ENCODE results near the gene PXMP2.
"Not testable (repeated sequence)": the region's sequence is repeated elsewhere in the genome, so short reads cannot be mapped to it uniquely, and the experiment has no call there.

The PXMP2 gene

DNA sequence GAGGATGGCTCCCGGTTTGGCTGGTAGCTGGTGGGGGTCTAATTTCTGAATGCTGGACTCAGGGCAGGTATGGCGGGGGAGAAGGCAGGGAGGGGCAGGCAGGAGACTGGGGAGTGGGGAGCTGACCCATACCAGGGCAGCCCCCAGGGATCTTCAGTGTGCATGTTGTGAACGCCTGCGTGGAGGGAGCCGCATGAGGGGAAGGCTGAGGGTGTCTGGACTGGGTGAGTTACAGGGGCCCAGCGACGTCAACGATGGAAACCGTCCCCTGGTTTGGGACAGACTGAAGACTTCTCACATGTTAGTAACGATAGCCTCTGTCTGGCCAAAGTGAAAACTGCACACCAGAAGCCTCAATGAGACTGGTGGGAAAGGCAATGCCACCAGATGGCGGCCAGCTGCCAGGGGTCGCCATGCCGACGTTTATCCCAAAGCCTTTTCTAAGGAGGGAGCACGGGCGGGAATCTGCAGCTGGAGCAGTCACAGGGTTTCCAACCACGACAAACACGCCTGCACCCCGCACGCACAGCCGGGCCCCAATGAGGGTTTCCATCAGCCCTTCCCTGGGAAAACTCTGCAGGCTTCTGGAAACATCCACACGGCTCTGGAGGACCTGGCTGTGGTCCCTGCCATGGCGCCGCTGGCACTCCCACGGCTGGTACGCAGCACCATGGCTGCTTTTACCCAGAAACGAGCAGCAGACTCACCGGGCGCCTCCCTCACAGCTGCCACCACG, 37.3 kb downstream of the PXMP2 start:
- no peak for DNase-seq

DNA sequence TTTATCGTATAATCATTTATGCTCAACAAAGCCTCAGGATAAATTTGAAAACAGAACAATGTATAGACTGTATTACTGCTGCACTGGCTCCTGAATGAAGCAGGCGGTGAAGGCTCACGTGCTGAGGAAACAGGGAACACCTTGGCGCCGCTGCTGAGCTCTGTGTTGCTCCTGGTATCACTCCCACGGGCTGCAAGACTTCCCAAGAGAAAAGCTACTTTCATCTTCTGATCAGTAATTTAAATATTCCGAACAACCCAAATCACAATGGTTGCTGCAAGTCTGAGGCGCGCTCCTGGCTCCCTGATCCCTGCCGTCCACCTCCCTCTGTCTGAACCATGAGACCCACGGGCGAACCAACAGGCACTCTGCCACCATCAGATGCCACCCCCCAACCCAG, 39.0 kb downstream of the PXMP2 start:
- DNase-seq = no peak

DNA sequence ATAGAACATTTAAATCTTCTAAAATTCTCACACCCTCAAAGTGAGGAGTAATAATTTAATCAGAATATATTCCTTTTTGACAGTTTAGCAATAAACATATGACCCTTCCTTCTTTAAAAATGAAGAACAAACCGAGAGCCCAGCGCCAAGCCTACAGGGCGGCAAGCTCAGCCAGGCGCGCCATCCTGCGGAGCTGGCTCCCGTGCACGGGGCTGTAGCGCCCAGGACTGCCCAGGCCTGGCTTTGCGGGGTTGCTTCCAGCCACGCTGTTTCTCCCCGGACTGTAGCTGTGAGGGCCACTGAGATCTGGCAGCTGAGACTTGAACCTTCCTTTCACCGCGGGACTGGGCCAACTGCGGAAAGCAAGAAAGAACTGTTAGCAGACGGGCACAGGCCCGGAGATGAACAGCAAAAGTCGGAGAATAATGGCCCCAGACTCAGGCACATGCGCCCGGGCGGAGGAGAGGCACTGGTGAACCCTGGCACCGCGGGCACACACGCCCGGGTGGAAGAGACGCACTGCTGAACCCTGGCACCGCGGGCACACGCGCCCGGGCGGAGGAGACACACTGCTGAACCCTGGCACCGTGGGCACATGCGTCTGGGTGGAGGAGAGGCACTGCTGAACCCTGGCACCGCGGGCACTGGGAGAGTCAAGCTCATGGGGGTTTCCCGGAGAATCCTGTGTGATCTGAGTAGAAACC, 39.9 kb downstream of the PXMP2 start:
- DNase-seq = no peak

DNA sequence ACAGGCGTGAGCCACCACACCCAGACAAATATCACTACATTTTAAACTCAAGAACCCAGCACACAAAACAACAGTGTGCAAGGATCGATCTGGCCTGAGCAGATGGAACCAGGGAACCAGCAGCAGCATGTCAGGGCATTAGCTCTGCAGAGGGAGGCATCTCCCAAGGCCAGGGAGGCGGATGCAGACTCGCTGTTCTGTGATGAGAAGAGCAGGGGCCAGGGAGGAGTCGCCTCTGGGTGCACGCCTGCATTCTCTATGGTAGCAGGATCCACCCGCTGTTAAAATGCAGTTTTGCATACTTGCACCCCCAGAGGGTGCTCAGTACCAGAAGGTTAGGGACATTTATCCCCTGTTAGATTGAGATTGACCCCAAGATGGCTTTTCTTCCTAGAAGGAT, 41.1 kb downstream of the PXMP2 start:
- DNase-seq = no peak

DNA sequence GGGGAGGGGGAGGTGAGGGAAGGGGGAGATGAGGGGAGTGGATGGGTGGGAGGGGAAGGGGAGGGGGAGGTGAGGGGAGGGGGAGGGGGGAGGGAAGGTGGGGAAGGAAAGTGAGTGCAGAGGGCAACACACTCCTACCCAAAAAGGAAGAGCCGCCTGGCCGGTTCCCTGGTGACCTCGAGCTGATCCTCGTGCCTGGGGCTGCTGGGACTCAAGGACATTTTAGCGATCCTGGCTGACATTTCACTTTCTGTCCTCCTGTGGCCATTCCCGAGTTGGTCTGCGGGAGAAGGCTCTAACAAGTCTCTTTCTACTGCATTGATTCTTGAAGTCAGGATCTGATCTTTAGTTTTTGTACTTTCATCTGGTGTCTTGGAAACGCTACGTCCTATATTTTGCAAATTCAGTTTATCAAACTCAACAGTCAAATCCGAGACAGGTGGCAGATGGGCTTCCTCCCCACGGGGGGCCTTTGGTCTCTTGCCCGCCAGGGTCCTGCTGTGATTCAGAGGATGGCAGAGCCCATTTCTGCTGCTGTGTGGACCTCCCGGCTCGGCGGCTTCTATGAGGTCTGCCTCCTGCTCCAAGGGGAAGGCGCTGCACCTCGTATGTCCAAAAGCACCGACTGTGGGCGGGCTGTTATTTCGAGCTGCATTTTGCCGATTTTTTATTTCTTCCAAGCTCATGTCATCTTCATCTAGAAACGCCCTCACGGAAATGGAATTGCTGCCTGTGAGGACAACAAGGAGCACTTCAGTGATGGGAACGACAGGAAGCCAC, 42.3 kb downstream of the PXMP2 start:
- no peak for DNase-seq

DNA sequence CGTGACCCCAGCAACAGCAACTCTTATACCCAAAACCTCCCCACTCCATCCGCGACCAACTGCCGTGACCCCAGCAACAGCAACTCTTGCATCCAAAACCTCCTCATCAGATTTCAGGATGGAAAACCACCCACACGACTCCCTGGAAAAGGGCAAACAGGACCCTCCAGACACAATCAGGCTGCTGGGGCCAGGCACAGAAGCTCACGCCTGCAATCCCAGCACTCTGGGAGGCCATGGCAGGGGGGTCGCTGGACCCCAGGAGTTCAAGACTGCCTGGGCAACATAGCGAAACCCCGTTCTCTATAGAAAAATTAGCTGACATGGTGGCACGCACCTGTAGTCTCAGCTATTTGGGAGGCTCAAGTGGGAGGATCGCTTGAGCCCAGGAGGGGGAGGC, 43.0 kb downstream of the PXMP2 start:
- no peak for DNase-seq

DNA sequence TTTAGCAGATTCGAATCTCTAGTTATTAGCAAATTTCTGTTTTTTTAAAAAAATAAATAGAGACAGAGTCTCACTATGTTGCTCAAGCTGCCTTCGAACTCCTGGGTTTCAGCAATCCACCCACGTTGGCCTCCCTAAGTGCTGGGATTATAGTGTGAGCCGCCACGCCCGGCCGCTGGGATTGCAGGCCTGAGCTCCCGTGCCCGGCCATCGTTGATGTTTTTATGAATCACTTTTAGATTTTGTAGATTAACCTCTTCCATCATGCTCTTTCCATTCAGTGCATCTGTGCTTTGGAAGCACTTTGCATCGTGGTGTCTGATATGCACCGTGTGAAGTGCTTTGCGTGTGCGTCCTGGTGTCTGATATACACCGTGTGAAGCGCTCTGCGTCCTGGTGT, 44.2 kb downstream of the PXMP2 start:
- DNase-seq = no peak

DNA sequence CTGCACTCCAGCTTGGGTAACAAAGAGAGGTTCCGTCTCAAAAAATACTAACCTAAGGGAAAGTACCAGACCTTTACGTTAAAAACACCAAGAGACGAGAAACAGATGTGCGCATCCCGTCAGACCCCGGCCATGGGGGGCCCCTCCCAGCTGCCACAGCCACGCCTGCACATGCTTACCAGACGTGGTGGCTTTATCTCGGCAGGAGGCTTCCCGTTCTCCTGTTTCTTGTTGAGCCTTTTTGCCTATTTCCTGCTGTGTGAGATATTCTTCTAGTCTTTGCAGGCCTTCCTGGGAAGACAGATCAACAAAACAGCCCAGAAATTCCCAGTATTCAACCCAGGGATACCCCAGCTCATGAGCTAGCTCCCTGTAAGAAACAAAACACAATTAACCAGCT, 46.8 kb downstream of the PXMP2 start:
- DNase-seq = no peak

DNA sequence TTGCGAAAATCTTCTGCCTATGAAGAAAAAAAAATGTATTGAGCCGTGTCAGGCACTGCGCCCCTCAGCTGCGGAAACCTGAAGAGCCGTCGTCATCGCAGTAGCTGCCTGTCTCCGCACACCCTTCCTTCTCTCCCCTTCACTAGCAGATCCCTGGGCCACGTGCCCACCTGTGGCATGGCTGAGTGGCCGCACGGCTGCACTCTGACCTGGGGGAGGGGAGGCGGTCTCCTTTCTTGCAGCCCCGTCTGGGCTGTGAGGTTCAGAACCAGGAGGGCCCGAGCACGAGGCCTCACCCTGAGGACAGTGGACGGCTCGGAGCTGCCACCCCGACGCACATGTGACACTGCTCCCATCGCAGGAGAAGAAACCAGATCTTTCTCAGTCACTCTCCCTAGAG, 48.1 kb downstream of the PXMP2 start:
- DNase-seq = no peak

DNA sequence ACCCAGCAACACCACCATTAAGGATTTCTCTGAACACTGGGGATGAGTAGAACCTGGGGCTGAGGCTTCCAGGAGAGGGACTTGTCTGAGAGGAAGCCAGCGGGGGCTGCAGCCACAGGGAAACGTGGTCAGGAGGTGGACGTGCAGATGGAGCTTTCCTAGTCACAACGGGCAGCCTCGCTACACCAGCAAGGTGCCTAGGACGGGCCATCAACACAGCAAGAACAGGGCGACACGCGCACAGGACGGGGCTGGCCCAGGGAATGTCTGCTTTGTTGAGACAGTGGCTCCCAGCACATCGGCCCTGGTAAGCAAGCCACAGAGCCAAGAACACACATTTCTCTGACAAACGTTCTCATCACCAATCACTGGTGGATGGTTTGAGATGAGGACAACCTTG, 49.0 kb downstream of the PXMP2 start:
- no peak for DNase-seq

DNA sequence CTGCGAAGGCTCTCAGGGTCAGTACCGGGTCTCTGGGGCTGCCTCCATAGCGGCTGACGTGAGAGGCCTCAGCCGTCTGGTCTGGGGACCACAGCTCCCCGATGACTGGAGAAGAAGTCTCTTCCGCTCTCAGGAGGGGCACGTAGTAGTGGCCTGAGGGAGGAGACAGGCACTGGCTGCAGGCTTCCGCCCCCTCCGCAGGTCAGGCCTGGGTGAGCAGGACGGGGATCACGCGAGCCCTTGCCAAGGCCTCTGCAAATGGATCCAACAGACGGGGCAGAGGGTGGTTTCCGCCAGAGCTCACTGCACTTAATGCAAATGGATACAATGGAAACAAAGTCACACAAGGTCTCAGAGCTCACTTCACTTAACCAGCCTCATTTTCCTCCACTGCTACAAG, 49.5 kb downstream of the PXMP2 start:
- DNase-seq = no peak

DNA sequence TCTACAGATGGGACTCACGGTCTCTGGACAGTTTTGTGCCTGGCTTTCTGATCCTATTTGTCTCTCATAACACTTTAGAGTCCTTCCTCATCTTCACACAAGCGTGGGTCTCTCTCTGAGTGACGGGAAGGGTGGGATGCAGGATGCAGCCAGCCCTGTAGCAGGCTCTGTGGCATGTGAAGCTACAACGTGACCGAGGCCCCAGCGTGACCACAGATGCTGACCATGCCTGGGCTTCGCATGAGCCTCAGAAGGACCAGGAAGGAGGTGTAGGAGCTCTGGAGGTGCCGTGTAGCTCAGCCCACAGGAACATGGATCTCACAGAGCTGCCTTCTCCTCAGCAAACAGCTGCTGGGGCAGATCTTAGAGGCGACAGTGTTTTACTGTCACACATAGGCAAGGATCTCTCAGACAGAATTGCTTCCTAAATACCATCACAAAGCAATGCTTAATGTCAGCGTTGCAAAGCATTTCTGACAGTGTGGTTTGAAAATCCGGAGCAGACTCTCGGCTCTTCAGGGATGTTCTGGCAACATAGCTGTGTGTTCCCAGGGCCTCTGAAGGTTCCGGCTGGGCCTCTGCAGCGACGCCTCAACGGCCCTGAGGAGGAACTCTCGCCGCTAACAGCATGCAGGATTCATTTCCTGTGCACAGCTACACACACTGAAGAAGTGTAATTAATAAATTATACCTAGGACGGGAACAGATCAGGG, 52.4 kb downstream of the PXMP2 start:
- DNase-seq = no peak

DNA sequence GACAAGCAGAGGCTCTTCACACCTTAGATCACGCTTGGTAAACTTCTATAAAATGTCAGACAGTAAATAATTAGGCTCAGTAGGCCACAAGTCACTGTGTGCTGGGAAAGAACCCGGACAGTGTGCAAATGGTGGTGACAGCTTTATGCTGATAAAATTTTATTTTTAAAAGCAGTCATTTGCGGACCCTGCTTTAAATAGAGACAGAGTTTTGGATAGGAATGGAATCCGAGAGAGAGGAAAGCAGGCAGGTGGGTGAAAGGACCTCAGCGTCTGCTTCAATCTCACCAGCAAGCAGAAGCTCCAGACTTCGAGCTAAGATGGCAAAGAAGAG, 52.9 kb downstream of the PXMP2 start:
- no peak for DNase-seq

DNA sequence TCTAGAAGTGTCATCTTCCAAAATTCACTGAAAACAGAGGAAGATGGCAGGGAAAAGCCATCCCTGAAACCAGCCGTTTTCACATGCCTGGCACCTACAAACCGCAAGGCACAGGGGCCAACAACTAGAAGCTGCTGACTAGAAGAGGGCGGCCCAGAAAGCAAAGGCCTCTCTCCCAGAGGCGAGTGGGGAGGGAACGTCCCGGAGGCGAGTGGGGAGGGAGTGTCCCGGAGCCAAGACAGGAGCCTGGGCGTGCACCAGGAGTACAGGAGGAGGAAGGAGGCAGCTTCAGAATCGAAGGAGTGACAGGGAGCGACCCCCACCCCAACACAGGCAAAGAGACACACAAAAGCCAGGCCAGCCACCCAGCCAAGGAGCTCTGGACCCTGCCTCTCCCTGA, 53.3 kb downstream of the PXMP2 start:
- DNase-seq = no peak

DNA sequence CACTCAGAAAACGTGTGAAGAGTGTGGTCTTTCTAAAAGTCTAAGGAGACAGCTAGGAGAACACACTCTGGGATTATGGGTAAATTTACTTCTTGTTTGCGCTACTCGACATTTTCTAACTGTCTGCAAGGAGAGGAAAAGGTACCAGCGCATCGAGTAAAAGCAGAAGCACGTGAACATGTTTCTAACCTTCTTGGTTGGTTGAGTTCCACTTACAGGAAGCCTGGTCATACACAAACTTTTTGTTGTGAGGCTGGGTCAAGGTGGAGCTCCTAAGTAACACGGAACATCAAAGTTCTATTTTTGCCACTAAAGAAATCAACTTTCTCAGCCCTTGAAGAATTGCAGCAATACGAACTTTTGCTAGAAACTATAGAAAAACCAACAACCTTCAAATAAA, 54.2 kb downstream of the PXMP2 start:
- DNase-seq = no peak

DNA sequence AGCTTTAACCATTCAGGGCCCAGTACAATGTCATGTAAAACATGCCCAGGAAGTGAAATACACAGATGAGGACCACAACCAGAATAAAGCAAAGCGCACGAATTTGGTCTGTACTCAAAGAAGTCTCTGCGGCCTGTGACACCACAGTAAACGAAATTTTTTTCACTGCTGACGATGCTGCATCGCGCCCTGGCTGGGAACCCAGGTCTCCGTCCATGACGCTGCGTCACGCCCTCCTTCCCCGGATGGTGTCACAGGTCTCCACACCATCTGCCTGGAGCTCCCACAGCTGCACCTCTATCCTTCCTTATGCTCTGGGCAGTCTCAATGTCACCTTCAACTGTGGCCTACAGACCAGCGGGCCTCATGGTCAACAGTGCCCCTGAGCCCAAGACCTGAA, 56.4 kb downstream of the PXMP2 start:
- no peak for DNase-seq

DNA sequence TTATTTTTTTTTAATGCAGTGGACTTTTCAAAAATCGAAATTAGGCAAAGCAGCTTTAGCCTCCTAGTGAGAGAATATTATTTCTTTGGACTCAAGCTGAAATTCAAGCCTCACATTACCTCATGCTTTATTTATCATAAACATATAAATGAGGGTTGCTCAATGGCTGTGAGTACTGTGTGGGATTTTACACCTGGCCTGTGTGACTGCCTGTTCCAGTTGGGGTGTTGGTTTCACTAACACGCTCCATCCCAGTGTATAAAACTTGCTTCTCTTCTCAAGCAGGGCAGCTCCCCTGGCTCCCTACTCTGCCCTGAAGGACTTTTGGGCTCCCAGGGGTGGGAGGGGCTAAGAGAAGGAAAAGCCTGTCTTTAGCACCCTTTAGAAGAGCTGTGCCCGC, 59.2 kb downstream of the PXMP2 start:
- no peak for DNase-seq

DNA sequence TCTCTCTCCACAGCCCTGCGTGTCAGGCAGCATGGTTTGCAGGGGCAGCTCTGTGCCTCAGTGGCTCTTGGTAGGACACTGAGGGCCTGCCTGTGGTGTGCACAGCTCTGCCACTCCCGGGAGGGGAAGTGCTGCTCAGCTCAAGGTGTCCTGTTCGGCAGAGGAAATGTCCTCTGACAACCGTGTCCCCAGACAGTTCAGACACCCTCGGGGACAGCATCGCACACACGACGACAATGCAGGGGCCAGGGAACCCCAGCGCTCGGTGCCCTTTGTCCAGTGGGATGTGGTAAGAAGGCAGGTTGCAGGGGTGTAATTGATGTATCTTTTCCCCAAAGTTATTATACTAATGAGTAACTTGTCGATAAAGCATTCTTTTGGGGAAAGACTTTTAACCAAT, 60.0 kb downstream of the PXMP2 start:
- DNase-seq = no peak

DNA sequence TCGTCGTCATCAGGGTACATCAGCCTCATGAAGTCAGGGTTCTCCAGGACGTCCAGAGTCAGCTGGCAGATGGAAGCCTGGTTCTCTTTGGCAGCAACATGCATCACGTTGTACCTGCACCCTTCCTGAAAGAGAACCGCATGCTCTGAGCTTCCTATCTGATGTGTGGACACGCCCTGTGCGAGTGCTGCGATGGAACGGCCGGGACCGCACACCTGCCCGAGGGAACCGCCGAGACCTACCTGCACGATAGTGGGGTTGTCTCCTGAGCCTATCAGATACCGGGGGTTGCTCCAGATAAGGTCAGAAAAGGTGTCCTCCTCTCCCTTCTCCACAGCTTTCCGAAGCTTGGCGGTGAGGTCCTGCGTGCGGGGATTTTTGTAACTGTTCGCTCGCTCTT, 60.5 kb downstream of the PXMP2 start:
- no peak for DNase-seq

DNA sequence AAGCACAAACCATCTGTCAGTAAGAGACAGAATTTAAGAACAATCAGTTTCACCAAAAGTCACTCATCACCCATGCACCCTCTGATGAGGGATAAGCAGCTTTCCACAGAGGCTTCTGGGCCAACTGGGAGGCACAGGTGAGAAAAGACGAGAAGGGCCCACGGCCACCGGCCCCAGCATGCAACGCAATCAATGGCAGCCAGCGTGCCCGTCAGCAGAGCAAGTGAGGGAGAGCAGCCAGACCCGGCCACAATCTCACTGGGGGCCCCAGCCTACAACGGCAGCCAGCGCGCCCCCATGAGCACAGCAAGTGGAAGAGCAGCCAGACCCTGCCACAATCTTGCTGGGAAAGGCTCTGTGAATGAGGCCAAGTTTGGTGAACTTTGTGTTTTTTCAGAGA, 60.9 kb downstream of the PXMP2 start:
- DNase-seq = no peak

DNA sequence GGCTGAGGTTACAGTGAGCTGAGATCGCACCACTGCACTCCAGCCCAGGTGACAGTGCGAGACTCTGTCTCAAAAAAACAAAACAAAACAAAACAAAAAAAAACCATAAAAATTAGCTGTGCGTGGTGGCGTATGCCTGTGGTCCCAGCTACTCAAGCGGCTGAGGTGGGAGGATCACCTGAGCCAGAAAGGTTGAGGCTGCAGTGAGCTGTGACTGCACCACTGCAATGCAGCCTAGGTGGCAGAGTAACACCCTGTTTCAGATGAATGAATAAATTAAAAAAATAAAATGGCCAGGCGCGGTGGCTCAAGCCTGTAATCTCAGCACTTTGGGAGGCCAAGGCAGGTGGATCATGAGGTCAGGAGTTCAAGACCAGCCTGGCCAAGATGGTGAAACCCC, 66.3 kb downstream of the PXMP2 start:
- DNase-seq = not testable (repeated sequence)

DNA sequence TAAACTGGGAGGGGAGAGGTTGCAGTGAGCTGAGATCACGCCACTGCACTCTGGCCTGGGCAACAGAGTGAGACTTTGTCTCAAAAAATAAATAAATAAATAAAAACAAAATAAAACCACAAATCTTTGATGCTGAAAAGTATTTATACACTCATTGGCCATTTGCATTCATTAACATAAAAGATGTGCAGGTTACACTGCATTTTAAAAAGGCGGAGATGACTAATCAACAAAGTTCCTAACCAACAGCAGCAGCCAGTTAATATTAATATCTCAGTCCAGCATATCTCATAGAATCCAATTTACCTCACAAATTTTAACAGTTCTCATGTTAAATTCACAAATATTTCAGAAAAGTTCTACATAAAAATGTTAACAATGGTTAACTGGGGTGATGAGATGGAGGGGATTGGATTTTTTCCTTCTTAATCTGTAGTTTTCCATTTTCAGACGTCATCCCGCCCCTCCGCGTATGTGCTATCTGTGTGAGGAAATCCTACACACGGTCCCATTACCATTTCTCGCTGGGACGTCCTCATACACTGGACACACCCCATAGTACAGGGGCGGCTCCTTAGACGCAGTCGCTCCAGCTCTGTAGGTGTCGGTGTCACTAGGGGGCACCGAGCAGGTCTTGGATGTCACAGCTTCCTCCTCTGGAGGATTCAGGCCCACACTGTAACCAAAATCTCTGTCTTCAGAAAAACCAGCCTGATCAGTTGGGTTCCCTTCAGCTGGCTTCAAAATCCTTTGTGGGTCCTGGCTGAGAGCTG, 67.0 kb downstream of the PXMP2 start:
- no peak for DNase-seq
